ENCODE measurements around the gene KIF4A.
"Not testable (repeated sequence)": the region's sequence is repeated elsewhere in the genome, so short reads cannot be mapped to it uniquely, and the experiment has no call there.

The KIF4A gene

DNA sequence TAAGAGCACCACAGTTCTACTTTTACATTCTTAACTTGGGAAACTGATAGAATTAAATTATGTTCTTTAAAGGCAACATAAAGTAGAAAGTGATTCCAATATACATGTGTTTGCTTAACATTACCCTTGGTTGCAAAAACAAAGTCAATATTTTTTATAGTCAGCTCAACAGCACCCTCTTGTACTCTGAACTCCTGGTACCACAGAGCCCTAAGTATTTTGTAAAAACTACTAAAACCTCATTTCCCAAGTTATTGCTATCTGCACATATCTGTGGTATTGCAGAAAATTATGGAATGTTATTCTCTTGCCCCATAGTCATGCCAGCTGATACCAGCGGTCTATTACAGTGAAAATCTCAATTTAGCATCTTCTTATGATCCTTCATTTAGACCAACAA is 2.9 kb downstream of the KIF4A start:
- peak; percentile 16 for DNase-seq (ENCODE audit: low read depth)
- no peak overlapping the region for H3K4me3 ChIP-seq (ENCODE audit: low read length)
- H3K9ac ChIP-seq (ENCODE audit: low read length), result no peak overlapping the region
- peaks cover 4% of the 10 kb centered on the region for H3K27me3 ChIP-seq (replicated peaks; ENCODE audit: control insufficient read depth, insufficient read depth, low read length)
- H3K36me3 ChIP-seq (ENCODE audit: control insufficient read depth, insufficient read depth, low read length, severe bottlenecking), result peaks cover under 1% of the 10 kb centered on the region
- H3K9me3 ChIP-seq (ENCODE audit: control insufficient read depth, low read length), result peaks cover 8% of the 10 kb centered on the region
- no peaks in the 10 kb centered on the region for H3K4me1 ChIP-seq (ENCODE audit: control insufficient read depth, insufficient read depth, low read length)

DNA sequence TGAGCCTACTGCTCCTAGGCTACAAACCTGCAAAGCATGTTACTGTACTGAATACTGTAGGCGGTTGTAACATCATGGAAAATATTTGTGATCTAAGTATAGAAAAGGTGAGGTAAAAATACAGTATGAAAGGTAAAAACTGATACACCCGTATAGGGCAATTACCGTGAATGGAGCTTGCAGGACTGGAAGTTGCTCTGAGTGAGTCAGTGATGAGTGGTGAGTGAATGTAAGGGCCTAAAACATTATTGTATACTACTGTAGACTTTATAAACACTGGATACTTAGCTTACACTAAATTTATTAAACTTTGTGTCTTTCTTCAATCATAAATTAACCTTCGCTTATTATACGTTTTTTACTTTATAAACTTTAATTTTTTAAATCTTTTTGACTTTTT is 3.7 kb downstream of the KIF4A start:
- no peaks in the 10 kb centered on the region for H3K4me1 ChIP-seq (ENCODE audit: control insufficient read depth, insufficient read depth, low read length)
- peaks cover 6% of the 10 kb centered on the region for H3K9me3 ChIP-seq (ENCODE audit: control insufficient read depth, low read length)
- H3K4me3 ChIP-seq (ENCODE audit: low read length), result no peak overlapping the region
- peaks cover 4% of the 10 kb centered on the region for H3K27me3 ChIP-seq (replicated peaks; ENCODE audit: control insufficient read depth, insufficient read depth, low read length)
- no peaks in the 10 kb centered on the region for H3K36me3 ChIP-seq (ENCODE audit: control insufficient read depth, insufficient read depth, low read length, severe bottlenecking)
- DNase-seq (ENCODE audit: low read depth), result no peak
- no peak overlapping the region for H3K9ac ChIP-seq (ENCODE audit: low read length)

DNA sequence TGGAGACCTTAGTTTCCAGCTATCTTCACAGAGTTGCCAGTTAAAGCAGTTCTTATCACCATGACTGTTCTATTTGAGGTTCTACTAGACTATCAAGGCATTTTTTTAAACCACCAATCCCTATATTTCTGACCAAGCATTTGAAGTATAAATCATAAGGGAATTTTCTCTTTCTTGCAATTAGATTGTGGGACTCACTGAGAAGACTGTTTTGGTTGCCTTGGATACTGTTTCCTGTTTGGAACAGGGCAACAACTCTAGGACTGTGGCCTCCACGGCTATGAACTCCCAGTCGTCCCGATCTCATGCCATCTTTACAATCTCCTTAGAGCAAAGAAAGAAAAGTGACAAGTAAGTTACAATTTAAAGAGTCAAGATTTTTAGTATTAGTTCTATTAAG is 11.8 kb downstream of the KIF4A start:
- Histone ChIP-seq H3K36me3 (ENCODE audit: control insufficient read depth, insufficient read depth, low read length, severe bottlenecking) (no peaks in the 10 kb centered on the region), H3K4me1 (ENCODE audit: control insufficient read depth, insufficient read depth, low read length) (no peaks in the 10 kb centered on the region), H3K9ac (ENCODE audit: low read length) (no peak overlapping the region), H3K27me3 (replicated peaks; ENCODE audit: control insufficient read depth, insufficient read depth, low read length) (peaks cover 8% of the 10 kb centered on the region), H3K4me3 (ENCODE audit: low read length) (no peak overlapping the region), H3K9me3 (ENCODE audit: control insufficient read depth, low read length) (no peaks in the 10 kb centered on the region)
- DNase-seq (ENCODE audit: low read depth), result no peak

DNA sequence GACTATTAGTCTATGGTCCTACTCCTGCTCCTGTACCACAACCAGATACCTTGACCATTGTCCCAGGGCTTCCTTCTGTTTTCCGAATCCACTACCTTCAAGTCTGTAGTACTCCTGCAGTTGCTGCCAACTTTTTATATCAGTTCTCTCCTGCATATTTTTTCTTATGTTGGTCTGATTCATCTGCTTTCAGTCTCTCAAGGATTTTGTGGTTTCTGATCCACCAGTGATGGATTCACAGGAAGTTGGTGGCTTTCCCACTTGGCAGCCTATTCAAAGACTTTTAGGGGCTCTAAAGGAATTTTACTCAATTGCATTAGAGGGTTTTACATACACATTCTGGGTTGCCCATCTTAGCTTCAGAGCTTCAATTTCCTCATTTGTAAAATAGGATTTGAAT is 23.6 kb downstream of the KIF4A start:
- H3K9me3 ChIP-seq (ENCODE audit: control insufficient read depth, low read length), result peaks cover 14% of the 10 kb centered on the region
- no peaks in the 10 kb centered on the region for H3K36me3 ChIP-seq (ENCODE audit: control insufficient read depth, insufficient read depth, low read length, severe bottlenecking)
- H3K9ac ChIP-seq (ENCODE audit: low read length), result no peak overlapping the region
- DNase-seq (ENCODE audit: low read depth), result no peak
- no peaks in the 10 kb centered on the region for H3K4me1 ChIP-seq (ENCODE audit: control insufficient read depth, insufficient read depth, low read length)
- H3K4me3 ChIP-seq (ENCODE audit: low read length), result no peak overlapping the region
- H3K27me3 ChIP-seq (replicated peaks; ENCODE audit: control insufficient read depth, insufficient read depth, low read length), result peaks cover 7% of the 10 kb centered on the region

DNA sequence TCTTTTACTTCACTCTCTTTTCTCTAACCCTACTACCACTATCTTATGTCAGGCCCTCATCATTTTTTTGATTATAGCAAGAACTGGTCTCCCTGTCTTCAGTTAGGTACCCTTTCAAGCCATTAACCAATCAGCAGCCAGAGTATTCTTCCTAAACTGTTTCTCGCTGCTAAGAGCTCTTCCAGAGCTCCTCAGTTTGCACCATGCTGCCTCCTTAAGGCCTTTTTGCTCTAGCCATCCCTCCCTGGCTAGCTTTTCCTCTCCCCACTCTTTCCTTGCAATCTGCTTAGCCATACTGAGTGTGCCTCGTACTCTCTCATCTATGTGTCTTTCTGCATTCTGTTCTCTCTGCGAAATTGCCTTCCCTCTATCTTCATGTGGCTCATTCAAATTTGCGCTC is 32.9 kb downstream of the KIF4A start:
- Histone ChIP-seq H3K27me3 (replicated peaks; ENCODE audit: control insufficient read depth, insufficient read depth, low read length) (peaks cover 11% of the 10 kb centered on the region), H3K36me3 (ENCODE audit: control insufficient read depth, insufficient read depth, low read length, severe bottlenecking) (no peaks in the 10 kb centered on the region), H3K4me3 (ENCODE audit: low read length) (no peak overlapping the region), H3K9ac (ENCODE audit: low read length) (no peak overlapping the region), H3K4me1 (ENCODE audit: control insufficient read depth, insufficient read depth, low read length) (no peaks in the 10 kb centered on the region), H3K9me3 (ENCODE audit: control insufficient read depth, low read length) (peaks cover 3% of the 10 kb centered on the region)
- no peak for DNase-seq (ENCODE audit: low read depth)

GRCh38 chrX:70323628-70324027 is 33.7 kb downstream of the KIF4A start:
- DNase-seq (ENCODE audit: low read depth); H3K9ac ChIP-seq (ENCODE audit: low read length); H3K4me3 ChIP-seq (ENCODE audit: low read length); H3K4me1 ChIP-seq (ENCODE audit: control insufficient read depth, insufficient read depth, low read length); H3K36me3 ChIP-seq (ENCODE audit: control insufficient read depth, insufficient read depth, low read length, severe bottlenecking); H3K9me3 ChIP-seq (ENCODE audit: control insufficient read depth, low read length): not testable (repeated sequence)
- peaks cover 13% of the 10 kb centered on the region for H3K27me3 ChIP-seq (replicated peaks; ENCODE audit: control insufficient read depth, insufficient read depth, low read length)

DNA sequence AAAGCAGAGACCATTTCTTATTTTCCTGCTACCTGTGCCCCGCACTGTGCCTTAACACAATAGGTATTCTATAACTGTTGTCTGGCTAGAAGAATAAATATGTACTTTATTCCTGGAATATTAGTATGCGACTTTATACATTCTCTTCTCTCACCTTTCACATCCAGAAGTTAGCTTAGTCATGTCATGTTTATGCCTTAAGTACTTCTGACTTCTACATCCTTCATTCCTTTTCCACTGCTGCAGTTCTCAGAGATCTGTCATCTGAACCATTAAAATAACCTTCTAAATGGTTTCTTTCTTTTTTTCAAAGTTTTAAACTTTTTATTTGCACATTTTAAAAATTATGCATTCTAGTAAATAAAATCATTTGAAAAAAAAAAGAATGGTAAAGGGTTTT is 34.4 kb downstream of the KIF4A start:
- Histone ChIP-seq H3K4me3 (ENCODE audit: low read length) (no peak overlapping the region), H3K9ac (ENCODE audit: low read length) (no peak overlapping the region), H3K27me3 (replicated peaks; ENCODE audit: control insufficient read depth, insufficient read depth, low read length) (peaks cover 13% of the 10 kb centered on the region), H3K4me1 (ENCODE audit: control insufficient read depth, insufficient read depth, low read length) (no peaks in the 10 kb centered on the region), H3K36me3 (ENCODE audit: control insufficient read depth, insufficient read depth, low read length, severe bottlenecking) (no peaks in the 10 kb centered on the region), H3K9me3 (ENCODE audit: control insufficient read depth, low read length) (peaks cover 3% of the 10 kb centered on the region)
- DNase-seq (ENCODE audit: low read depth), result no peak

DNA sequence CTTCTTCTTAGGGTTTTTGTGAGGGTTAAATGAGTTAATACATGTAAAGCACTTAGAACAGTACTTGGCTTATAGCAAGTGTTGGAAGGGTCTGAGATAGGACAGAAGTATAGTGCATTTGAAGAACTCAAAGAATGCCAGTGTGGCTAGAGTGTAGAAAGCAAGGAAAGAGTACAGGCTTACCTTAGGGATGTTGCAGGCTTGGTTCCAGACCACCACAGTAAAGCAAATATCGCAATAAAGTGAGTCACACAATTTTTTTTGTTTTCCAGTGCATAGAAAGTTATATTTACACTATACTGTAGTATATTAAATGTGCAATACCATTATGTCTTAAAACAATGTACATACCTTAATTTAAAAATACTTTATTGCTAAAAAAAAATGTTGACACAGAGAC is 41.3 kb downstream of the KIF4A start:
- Histone ChIP-seq H3K27me3 (replicated peaks; ENCODE audit: control insufficient read depth, insufficient read depth, low read length) (peaks cover 23% of the 10 kb centered on the region), H3K4me3 (ENCODE audit: low read length) (no peak overlapping the region), H3K9me3 (ENCODE audit: control insufficient read depth, low read length) (no peaks in the 10 kb centered on the region), H3K4me1 (ENCODE audit: control insufficient read depth, insufficient read depth, low read length) (no peaks in the 10 kb centered on the region), H3K36me3 (ENCODE audit: control insufficient read depth, insufficient read depth, low read length, severe bottlenecking) (no peaks in the 10 kb centered on the region), H3K9ac (ENCODE audit: low read length) (no peak overlapping the region)
- DNase-seq (ENCODE audit: low read depth), result no peak

DNA sequence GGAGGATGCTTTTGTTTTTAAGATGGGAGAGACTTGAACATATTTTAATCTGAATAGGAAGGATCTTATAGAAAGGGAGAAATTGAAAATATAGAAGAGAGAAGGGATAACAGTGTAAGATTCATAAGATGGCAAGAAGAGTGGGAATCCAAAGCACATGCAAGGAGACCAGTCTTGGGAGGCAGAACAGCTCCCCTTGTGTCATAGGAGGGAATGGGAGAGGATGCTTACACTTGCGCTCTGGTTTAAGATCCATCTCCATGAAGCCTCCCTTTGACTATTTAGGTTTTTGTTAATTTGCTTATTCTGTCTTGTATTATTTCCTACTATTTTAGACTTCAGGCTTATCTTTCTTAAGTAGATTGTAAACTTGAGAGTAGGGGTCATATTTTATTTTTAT is 42.7 kb downstream of the KIF4A start:
- Histone ChIP-seq H3K9ac (ENCODE audit: low read length) (no peak overlapping the region), H3K4me3 (ENCODE audit: low read length) (no peak overlapping the region)
- no peak for DNase-seq (ENCODE audit: low read depth)

GRCh38 chrX:70336767-70337166 is 46.9 kb downstream of the KIF4A start:
- no peaks in the 10 kb centered on the region for H3K9me3 ChIP-seq (ENCODE audit: control insufficient read depth, low read length)
- no peaks in the 10 kb centered on the region for H3K36me3 ChIP-seq (ENCODE audit: control insufficient read depth, insufficient read depth, low read length, severe bottlenecking)
- H3K4me3 ChIP-seq (ENCODE audit: low read length), result no peak overlapping the region
- no peak for DNase-seq (ENCODE audit: low read depth)
- H3K27me3 ChIP-seq (replicated peaks; ENCODE audit: control insufficient read depth, insufficient read depth, low read length), result peaks cover 10% of the 10 kb centered on the region
- no peaks in the 10 kb centered on the region for H3K4me1 ChIP-seq (ENCODE audit: control insufficient read depth, insufficient read depth, low read length)
- no peak overlapping the region for H3K9ac ChIP-seq (ENCODE audit: low read length)

More for the DNA sequence above, 42.7 kb downstream of the KIF4A start:
- Histone ChIP-seq H3K9me3 (ENCODE audit: control insufficient read depth, low read length) (no peaks in the 10 kb centered on the region), H3K36me3 (ENCODE audit: control insufficient read depth, insufficient read depth, low read length, severe bottlenecking) (no peaks in the 10 kb centered on the region), H3K27me3 (replicated peaks; ENCODE audit: control insufficient read depth, insufficient read depth, low read length) (peaks cover 20% of the 10 kb centered on the region), H3K4me1 (ENCODE audit: control insufficient read depth, insufficient read depth, low read length) (no peaks in the 10 kb centered on the region)

DNA sequence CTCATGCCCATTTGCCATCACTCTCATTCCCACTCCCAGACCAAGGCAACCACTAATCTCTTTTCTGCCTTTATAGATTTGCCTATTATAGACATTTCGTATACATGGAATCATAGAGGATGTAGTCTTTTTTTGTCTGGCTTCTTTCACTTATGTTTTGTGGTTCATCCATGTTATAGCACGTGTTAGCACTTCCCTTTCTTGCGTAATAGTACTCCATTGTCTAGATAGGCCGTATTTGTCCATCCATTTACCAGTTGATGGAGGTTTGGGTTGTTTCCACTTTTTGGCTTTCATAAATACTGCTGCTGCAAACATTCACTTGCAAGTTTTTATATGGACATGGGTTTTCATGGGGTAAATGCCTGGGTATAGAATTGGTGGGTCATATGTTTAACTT is 48.4 kb downstream of the KIF4A start:
- no peak overlapping the region for H3K9ac ChIP-seq (ENCODE audit: low read length)
- H3K4me1 ChIP-seq (ENCODE audit: control insufficient read depth, insufficient read depth, low read length), result no peaks in the 10 kb centered on the region

DNA sequence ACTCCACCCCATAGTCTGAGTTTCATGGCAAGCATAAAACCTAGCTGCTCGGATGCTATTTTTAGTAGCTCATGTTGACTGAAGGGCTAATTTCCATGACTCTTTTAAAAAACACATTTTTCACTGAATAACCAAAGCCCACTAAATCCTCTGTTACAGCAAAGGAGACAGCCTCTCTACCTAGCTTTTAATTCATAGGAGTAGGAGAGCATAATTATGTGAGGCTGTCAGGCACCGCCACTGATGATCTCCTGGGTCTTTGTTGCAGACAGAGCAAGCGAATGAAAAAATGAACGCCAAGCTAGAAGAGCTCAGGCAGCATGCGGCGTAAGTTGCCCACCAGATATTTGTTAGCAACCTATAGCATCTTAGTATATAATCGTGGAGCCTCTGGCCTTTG is 53.5 kb downstream of the KIF4A start:
- H3K27me3 ChIP-seq (replicated peaks; ENCODE audit: control insufficient read depth, insufficient read depth, low read length), result peaks cover 15% of the 10 kb centered on the region
- H3K36me3 ChIP-seq (ENCODE audit: control insufficient read depth, insufficient read depth, low read length, severe bottlenecking), result no peaks in the 10 kb centered on the region
- DNase-seq (ENCODE audit: low read depth), result no peak
- no peak overlapping the region for H3K4me3 ChIP-seq (ENCODE audit: low read length)
- H3K9me3 ChIP-seq (ENCODE audit: control insufficient read depth, low read length), result no peaks in the 10 kb centered on the region
- H3K9ac ChIP-seq (ENCODE audit: low read length), result no peak overlapping the region
- no peaks in the 10 kb centered on the region for H3K4me1 ChIP-seq (ENCODE audit: control insufficient read depth, insufficient read depth, low read length)

More for the DNA sequence above, 48.4 kb downstream of the KIF4A start:
- H3K4me3 ChIP-seq (ENCODE audit: low read length), result no peak overlapping the region
- DNase-seq (ENCODE audit: low read depth), result no peak
- H3K36me3 ChIP-seq (ENCODE audit: control insufficient read depth, insufficient read depth, low read length, severe bottlenecking), result no peaks in the 10 kb centered on the region
- H3K27me3 ChIP-seq (replicated peaks; ENCODE audit: control insufficient read depth, insufficient read depth, low read length), result peaks cover 10% of the 10 kb centered on the region
- no peaks in the 10 kb centered on the region for H3K9me3 ChIP-seq (ENCODE audit: control insufficient read depth, low read length)
